GM12874 (cell line): ENCODE results near the gene TCEA2.

Source experiments
- TF ChIP-seq, protein P1 (sequence below): IDR thresholded peaks from 2 replicates; pipeline ENCODE4 v1.5.1; 2011; ENCODE audit warnings: low read depth, mild to moderate bottlenecking, control low read depth, low read length, moderate library complexity; ENCODE audit not compliant: insufficient read depth

TCEA2 gene

DNA sequence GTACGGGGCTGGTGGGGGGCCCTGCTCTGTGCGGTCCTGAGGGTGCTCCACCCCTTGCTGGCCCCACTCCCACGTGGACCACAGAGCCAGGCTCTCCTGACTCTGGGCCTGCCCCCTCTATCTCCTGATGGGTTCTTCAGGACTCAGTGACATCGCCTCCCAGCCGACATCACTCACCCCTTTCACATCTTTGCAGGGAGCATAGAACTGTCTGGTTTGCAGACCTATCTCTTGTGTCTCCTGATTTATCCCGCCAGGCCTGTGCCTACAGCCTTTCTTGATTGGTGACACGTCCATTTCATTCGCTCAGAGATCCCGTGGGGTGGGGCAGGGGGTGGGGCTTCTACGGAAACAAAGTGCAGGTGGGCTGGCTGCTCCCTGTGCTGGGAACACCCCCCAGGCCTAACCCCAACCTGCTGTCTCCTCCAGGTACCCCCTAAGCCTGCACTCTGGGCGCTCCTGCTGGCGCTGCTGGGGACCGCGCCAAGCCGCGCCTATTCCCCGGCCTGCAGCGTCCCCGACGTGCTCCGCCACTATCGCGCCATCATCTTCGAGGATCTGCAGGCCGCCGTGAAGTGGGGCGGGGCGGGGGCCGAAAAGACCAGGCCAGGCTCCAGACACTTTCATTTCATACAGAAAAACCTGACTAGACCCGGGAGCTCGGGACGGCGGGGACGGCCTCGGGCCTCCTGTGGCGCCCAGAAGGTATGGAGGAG, 25.3 kb upstream of the TCEA2 start:
- TF ChIP-seq, protein P1, sequence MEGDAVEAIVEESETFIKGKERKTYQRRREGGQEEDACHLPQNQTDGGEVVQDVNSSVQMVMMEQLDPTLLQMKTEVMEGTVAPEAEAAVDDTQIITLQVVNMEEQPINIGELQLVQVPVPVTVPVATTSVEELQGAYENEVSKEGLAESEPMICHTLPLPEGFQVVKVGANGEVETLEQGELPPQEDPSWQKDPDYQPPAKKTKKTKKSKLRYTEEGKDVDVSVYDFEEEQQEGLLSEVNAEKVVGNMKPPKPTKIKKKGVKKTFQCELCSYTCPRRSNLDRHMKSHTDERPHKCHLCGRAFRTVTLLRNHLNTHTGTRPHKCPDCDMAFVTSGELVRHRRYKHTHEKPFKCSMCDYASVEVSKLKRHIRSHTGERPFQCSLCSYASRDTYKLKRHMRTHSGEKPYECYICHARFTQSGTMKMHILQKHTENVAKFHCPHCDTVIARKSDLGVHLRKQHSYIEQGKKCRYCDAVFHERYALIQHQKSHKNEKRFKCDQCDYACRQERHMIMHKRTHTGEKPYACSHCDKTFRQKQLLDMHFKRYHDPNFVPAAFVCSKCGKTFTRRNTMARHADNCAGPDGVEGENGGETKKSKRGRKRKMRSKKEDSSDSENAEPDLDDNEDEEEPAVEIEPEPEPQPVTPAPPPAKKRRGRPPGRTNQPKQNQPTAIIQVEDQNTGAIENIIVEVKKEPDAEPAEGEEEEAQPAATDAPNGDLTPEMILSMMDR = no peak

DNA sequence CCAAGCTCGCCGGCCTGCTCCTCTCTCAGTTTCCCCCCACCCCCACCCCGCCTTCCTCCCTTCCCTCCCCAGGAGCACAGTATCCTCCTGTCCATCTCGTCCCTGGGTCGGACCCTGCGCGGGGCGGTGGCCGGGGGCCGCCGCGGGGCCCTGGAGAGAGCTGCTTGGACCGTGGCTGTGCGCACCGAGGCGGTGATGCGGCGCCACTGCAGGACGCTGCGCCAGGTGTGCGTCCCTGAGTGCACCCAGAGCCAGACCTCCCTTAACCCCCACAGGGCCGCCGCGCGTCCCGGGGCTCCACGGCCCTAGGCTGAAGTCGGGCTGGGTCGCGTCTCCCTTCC, 24.8 kb upstream of the TCEA2 start:
- TF ChIP-seq, protein P1 = no peak

DNA sequence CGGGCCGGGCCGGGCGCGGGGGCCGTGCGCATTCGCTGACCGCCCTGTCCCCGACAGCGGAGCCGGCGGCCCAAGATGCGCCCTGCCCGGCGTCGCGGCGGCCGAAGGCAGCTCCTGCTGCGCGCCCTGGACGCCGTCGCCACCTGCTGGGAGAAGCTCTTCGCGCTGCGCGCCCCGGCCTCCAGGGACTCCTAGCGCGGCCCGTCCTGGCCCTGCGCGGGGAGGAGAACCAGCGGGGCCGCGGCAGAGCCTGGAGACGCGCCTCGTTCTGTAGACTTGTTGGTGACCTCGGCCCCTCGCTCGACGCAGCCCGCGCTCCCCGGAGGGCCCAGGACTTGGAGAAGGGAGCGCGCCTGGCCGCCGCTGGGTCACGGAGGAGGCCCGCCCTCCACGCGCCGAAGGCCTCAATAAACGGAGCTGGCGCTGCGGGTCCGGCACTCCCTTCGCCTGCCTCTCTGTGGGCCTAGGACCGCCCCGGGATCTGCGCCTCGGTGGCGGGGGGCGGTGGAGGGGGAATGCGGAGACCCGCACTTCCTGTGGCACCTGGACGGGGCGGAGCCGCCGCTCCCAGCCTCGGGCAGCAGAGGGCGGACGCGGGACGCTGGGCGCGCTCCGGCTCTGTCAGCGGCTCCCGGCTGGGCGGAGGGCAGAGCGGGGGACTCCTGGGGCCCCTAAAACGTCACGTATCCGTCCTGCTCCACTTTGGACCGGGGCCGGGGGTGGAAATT, 24.3 kb upstream of the TCEA2 start:
- TF ChIP-seq, protein P1 = peak; percentile 89

DNA sequence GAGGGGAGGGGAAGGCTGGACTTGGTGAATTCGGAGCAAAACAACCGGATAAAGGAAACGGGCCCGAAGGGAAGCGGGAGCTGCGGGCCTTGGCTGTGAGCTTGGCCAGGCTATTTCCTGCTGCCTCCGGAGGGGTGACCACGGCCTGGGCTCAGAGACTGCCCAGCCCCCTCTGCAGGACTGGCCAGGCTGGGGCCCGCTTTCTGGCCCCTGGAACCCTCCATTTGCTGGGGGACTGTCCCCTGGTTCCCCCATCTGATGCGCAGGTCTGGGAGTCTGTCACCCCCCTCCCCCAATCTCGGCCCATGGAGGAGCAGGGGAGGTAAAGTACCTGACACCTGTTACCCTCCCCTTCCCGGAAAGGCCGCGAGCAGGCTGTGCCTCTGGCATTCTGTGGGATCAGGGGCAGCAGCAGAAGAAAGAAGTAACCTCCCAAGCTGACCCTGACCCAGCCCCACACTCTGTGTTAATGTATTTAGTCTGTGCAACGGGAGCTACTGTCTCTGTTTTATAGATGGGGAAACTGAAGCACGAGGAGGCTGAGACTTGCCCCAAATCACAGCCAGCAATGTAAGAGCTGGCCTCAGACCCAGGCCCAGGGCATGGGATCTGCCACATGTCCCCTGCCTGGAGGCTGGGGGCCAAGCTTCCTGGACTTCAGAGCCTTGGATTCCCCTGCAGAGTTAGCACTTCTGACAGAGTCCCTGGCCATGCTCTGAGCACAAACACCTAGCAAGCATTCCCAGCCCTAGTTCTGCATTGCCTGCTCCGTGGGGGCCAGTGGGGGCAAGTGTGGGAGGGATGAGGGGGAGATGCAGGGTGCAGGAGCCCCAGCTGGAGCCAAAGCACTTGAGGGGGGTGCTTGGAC, 23.5 kb upstream of the TCEA2 start:
- TF ChIP-seq, protein P1 = no peak

DNA sequence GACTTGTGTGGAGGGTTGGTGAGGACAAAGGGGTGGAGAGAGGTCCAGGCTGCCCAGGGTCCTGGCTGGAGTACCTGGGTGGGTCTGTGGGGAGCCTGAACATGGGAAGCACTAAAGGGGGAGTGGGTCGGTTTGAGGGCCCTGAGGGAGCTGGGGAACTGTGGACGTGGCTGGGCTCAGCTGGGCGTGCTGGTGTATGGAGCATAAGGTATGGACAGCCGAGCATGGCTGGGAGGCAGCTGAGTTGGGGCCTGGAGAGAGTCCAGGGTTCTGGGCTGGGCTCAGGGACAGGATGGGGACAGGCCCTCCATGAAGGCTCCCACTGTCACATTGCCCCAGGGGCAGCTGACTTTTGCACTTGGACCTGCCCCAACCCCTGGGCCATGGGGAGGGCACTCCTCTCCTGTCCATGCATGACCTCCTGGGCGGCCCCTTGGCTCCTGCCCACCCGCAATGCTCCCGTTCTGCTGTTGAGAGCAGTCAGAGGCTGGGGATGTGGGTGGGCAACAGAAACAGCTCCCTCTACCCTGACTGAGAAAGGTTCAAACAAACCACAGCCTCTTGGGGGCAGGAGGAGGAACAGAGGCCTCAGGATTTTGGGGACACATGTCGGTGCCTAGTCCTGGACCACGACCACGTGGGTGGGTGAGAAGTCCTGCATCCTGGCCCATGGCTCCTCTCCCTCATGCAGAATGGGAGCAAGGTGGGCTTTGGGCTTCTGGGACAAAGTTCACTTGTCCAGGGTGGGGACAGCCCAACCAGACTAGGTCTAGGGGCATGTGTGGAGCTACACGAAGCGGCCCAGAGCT, 22.6 kb upstream of the TCEA2 start:
- TF ChIP-seq, protein P1 = no peak

DNA sequence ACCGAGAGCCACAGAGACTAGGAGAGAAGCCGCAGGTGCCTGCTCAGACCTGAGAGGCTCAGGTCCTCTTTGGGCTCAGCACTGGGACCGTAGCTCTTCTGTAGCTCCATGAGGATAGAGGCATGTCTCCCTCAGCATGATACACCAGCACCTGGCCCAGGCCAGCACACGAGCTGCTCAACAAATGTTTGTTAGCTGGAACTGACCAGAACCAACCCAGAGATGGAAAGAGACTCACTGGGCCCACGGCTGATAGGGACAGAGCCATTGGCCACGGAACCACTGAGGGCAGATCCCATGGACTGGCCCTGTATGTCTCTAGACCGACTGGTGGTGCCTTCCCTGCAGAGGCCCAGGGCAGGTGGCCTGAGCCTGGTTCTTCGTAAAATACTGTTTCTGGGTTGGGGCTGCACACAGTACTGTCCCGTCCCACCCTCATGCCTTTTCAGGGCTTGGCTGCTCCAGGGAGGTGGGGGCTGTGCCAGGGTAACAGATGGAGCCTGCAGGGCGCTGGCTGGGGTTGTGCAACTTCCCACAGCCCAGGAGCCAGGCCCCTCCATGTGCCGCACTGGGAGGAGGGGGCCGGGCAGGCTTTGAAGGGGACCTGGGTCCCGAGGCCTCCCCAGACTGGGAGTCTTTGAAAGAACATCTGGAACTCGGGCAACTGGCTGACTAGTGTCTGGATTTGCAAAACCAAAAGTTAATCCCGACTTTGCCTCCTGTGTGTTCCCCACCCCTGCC, 21.8 kb upstream of the TCEA2 start:
- TF ChIP-seq, protein P1 = no peak
